AG09309 (cell line): ENCODE results near the gene PAOX.

Source experiments
- DNase-seq: peaks from one replicate; pipeline ENCODE4 v3.0.0-alpha.2; 2010; ENCODE audit warnings: low read depth
- H3K4me3 ChIP-seq: 2 replicates; pipeline ENCODE4 v1.5.1; 2011; ENCODE audit warnings: mild to moderate bottlenecking, low read depth, low read length, moderate library complexity; ENCODE audit not compliant: control insufficient read depth
- TF ChIP-seq, protein P1 (sequence below): IDR thresholded peaks from 2 replicates; pipeline ENCODE4 v1.5.1; 2011; ENCODE audit warnings: mild to moderate bottlenecking, low read depth, low read length, inconsistent platforms; ENCODE audit not compliant: insufficient read depth, control insufficient read depth; ENCODE audit errors: missing control alignments

PAOX gene

GRCh38 chr10:133359554-133359971 lies 19.5 kb upstream of the PAOX start:
- H3K4me3 ChIP-seq, result no peak overlapping the region
- no peak for DNase-seq
- TF ChIP-seq, protein P1, sequence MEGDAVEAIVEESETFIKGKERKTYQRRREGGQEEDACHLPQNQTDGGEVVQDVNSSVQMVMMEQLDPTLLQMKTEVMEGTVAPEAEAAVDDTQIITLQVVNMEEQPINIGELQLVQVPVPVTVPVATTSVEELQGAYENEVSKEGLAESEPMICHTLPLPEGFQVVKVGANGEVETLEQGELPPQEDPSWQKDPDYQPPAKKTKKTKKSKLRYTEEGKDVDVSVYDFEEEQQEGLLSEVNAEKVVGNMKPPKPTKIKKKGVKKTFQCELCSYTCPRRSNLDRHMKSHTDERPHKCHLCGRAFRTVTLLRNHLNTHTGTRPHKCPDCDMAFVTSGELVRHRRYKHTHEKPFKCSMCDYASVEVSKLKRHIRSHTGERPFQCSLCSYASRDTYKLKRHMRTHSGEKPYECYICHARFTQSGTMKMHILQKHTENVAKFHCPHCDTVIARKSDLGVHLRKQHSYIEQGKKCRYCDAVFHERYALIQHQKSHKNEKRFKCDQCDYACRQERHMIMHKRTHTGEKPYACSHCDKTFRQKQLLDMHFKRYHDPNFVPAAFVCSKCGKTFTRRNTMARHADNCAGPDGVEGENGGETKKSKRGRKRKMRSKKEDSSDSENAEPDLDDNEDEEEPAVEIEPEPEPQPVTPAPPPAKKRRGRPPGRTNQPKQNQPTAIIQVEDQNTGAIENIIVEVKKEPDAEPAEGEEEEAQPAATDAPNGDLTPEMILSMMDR, result no peak

DNA sequence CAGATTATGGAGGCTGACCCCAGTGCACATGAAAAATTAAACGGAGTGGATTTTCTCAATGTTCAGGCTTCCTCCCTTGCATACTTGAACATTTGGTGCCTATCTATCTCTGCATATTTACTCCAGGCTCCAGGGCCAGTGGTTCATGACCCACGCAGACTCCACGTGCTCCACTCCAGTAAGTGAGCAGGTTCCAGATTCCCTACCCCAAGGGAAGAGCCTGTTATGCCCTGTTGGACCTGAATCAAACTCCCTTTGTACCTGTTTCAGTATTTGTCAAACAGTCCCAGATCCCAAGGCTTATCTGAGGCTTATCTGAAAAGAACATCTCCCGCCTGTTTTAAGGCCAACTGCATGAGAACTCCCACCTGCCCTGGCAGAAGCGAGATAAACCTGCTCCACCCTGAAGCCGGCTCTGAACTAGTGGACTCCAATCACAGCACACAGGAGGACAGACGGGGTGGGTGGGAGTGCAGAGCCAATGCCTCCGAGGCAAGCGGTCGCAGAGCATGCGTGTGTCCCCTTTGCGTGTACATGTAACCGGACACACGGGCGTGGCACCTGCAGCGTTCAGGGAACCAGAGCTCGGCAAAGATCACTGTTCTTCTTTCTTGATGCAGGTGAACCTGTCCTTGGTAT lies 19.0 kb upstream of the PAOX start:
- DNase-seq, result no peak
- TF ChIP-seq, protein P1, result no peak
- H3K4me3 ChIP-seq, result no peak overlapping the region

- TF ChIP-seq, protein P1, result no peak
- DNase-seq, result no peak
- H3K4me3 ChIP-seq, result no peak overlapping the region
These were observed 17.8 kb upstream of the PAOX start for GRCh38 chr10:133361227-133361626.

GRCh38 chr10:133361773-133362441 lies 17.2 kb upstream of the PAOX start:
- DNase-seq, result no peak
- no peak overlapping the region for H3K4me3 ChIP-seq
- TF ChIP-seq, protein P1, result no peak

- DNase-seq, result no peak
- TF ChIP-seq, protein P1, result no peak
- H3K4me3 ChIP-seq, result no peak overlapping the region
These were observed 16.2 kb upstream of the PAOX start for GRCh38 chr10:133362846-133363245.

- TF ChIP-seq, protein P1, result no peak
- no peak overlapping the region for H3K4me3 ChIP-seq
- no peak for DNase-seq
These were observed 14.2 kb upstream of the PAOX start for GRCh38 chr10:133364645-133365431.
